B cell (primary cell): ENCODE results near the gene MEG3. TPM values are rescaled to one million over a fixed set of nuclear protein-coding genes. Genes with fewer than 3 reads are reported as not detected.

Experiments used
- ATAC-seq: fragments of 200-7000 bp; cut with Tn5 transposase; one replicate; pipeline ENCODE4 v1.10.0; 2021; ENCODE audit warnings: low read depth, mild to moderate bottlenecking, moderate number of reproducible peaks, moderate library complexity
- CTCF ChIA-PET: fragments of 350-600 bp; sonication (Branson Sonifier 250); formaldehyde crosslinking; loops from one replicate; lab custom pipeline; 2021; ENCODE audit warnings: antibody characterized with exemption, inconsistent platforms; lab: Charles Lee
- POLR2A ChIA-PET: fragments of 350-600 bp; sonication (Branson Sonifier 250); formaldehyde crosslinking; loops from one replicate; lab custom pipeline; 2021; ENCODE audit warnings: antibody characterized with exemption; lab: Charles Lee
- DNase-seq: peaks from one replicate; pipeline ENCODE4 v3.0.0; 2013
- H2AFZ ChIP-seq: 2 replicates; pipeline ENCODE4 v1.6.1; 2012; ENCODE audit warnings: mild to moderate bottlenecking, low read depth, low read length; ENCODE audit not compliant: insufficient read depth, poor library complexity, severe bottlenecking
- H3K27ac ChIP-seq, 2 donors: 1 replicate in 1 of 2; 2 replicates in 1 of 2; pipeline ENCODE4 v1.5.1; 2012 to 2013; ENCODE audit warnings: low read length in 2 of 2, mild to moderate bottlenecking in 2 of 2, moderate library complexity in 1 of 2
- H3K27me3 ChIP-seq, 4 experiments: fragments of 200-600 bp in 1 of 4; sonication (generic) in 1 of 4; replicated peaks in 1 of 4; 1 replicate in 2 of 4; 2 replicates in 2 of 4; pipeline versions ENCODE4 v1.6.1 to v1.7.0; 2013 to 2016; ENCODE audit warnings: low read length in 3 of 4, mild to moderate bottlenecking in 2 of 4, mixed read lengths in 1 of 4, moderate library complexity in 1 of 4; ENCODE audit not compliant: insufficient read depth in 4 of 4, control insufficient read depth in 3 of 4; ENCODE audit errors: control extremely low read depth in 1 of 4
- H3K36me3 ChIP-seq, 2 experiments: replicated peaks in 1 of 2; 1 replicate in 1 of 2; 2 replicates in 1 of 2; pipeline versions ENCODE4 v1.6.1 to v1.7.1; 2013; ENCODE audit warnings: low read length in 1 of 2; ENCODE audit not compliant: insufficient read depth in 2 of 2, control insufficient read depth in 1 of 2; ENCODE audit errors: control extremely low read depth in 1 of 2, extremely low read depth in 1 of 2
- H3K4me1 ChIP-seq, 2 donors: fragments of 200-600 bp in 1 of 2; sonication (generic) in 1 of 2; 1 replicate in 1 of 2; 2 replicates in 1 of 2; pipeline versions ENCODE4 v1.5.1 to v1.6.1; 2013 to 2017; ENCODE audit warnings: low read length in 2 of 2; ENCODE audit not compliant: control insufficient read depth in 2 of 2, insufficient read depth in 2 of 2
- H3K4me2 ChIP-seq: replicated peaks from 2 replicates; pipeline ENCODE3; 2012; ENCODE audit warnings: mild to moderate bottlenecking, low read depth, low read length; ENCODE audit not compliant: poor library complexity, severe bottlenecking
- H3K4me3 ChIP-seq, 5 experiments: fragments of 200-600 bp in 1 of 5; sonication (generic) in 1 of 5; 1 replicate in 3 of 5; 2 replicates in 2 of 5; pipeline versions ENCODE4 v1.5.1 to v1.7.0; 2011 to 2016; ENCODE audit warnings: low read length in 4 of 5, mild to moderate bottlenecking in 4 of 5, low read depth in 2 of 5, control low read depth in 1 of 5, moderate library complexity in 1 of 5; ENCODE audit not compliant: insufficient read depth in 1 of 5; ENCODE audit errors: control extremely low read depth in 1 of 5, extremely low read depth in 1 of 5
- H3K79me2 ChIP-seq: fragments of 200-600 bp; sonication (generic); one replicate; pipeline ENCODE4 v1.6.0; 2016; ENCODE audit warnings: low read length; ENCODE audit not compliant: control insufficient read depth, insufficient read depth
- H3K9ac ChIP-seq: fragments of 200-600 bp; sonication (generic); 2 replicates; pipeline ENCODE4 v1.6.1; 2017; ENCODE audit warnings: mild to moderate bottlenecking, low read length, moderate library complexity
- H3K9me3 ChIP-seq, 3 donors: one replicate each; pipeline versions ENCODE4 v1.6.1 to v1.7.1; 2013; ENCODE audit warnings: low read length in 2 of 3; ENCODE audit not compliant: control insufficient read depth in 2 of 3, insufficient read depth in 1 of 3; ENCODE audit errors: control extremely low read depth in 1 of 3
- H4K20me1 ChIP-seq: 2 replicates; pipeline ENCODE4 v1.6.0; 2012; ENCODE audit warnings: mild to moderate bottlenecking, low read length; ENCODE audit not compliant: insufficient read depth, control insufficient read depth, poor library complexity, severe bottlenecking
- H3K27ac Mint-ChIP-seq: one replicate; pipeline ENCODE4 v1.8.0; 2021; ENCODE audit warnings: mixed read lengths
- H3K27me3 Mint-ChIP-seq: one replicate; pipeline ENCODE4 v1.8.0; 2021; ENCODE audit warnings: mixed read lengths
- H3K4me1 Mint-ChIP-seq: one replicate; pipeline ENCODE4 v1.8.0; 2021; ENCODE audit warnings: mixed read lengths
- H3K4me3 Mint-ChIP-seq: one replicate; pipeline ENCODE4 v1.8.0; 2021; ENCODE audit warnings: mixed read lengths
- H3K9me3 Mint-ChIP-seq: one replicate; pipeline ENCODE4 v1.8.0; 2022; ENCODE audit warnings: mixed read lengths; ENCODE audit not compliant: insufficient read depth
- EZH2 ChIP-seq: IDR thresholded peaks from 2 replicates; pipeline ENCODE4 v1.6.1; 2012; ENCODE audit warnings: borderline replicate concordance, low read depth, mild to moderate bottlenecking, moderate library complexity, low read length; ENCODE audit not compliant: insufficient read depth, poor library complexity, severe bottlenecking
- WGBS: methylation state at CpG from one replicate; pipeline ENCODE4 v1.1.5; 2013; ENCODE audit warnings: missing lambda C conversion rate; ENCODE audit not compliant: insufficient coverage; 5-methylcytosine and 5-hydroxymethylcytosine counted together
- intact Hi-C: fragments of 100-400 bp; cut with micrococcal nuclease; formaldehyde crosslinking; loops from one replicate; pipeline ENCODE4 v1.10.0; 2022
- polyA plus RNA-seq: library from polyadenylated mRNA; depleted of rRNA; stranded (reverse); fragments of >200 nt; gene quantifications from 2 replicates; pipeline ENCODE4 v1.2.3, GENCODE V29; 2012
- total RNA-seq, 2 donors: library from RNA; stranded (reverse); fragments of 120-200 nt in 1 of 2; gene quantifications; 1 replicate in 1 of 2; 2 replicates in 1 of 2; pipeline versions ENCODE4 v1.2.3 to v1.2.4, GENCODE V29; 2013 to 2022
- TF ChIP-seq, protein P1 (sequence below): fragments of 200-600 bp; IDR thresholded peaks from one replicate; pipeline ENCODE4 v1.8.0; 2022; ENCODE audit warnings: antibody characterized with exemption, mild to moderate bottlenecking

The MEG3 gene
- total and polyA plus RNA-seq, 2 donors (not counting 1 experiment from before 2014, with no cell fraction given): 0.13 TPM; not detected in 1

DNA sequence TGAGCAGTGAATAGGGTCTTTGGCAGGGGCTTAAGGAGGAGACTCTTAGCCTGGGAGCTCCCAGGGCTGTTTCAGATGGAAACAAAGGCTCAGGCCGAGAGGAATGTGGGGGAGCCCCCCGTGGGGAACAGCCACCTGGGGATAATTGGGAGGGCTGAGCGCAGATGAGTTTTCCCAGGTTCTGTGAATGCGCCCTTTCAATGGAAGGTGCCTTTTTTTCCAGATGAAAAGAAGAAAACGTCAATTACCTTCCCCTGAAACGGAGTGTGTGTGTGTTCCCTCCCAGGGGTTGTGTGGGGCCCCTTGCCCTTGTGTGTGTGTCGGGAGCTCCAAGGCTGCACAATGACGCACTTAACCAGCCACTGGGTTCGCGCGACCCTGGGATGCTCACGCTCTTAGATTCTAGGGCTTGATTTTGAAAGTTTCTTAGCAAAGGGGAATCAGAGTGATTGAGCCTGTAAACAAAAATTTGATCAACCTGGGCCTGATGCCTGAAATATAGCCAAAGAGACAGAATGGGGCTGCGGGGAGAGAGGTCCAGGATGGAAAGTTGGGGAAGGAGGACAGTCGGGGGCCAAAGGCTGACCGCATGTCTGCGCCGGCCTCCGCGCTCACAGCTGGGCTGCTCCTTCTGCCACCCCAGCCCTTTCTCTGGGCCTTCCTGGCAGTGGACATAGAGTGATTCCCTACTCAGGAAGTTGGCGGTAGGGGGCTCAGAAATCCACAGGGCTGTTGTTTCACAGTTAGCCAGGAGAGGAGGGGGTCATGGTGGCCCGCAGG, 14.6 kb downstream of the MEG3 start:
- Mint-ChIP-seq H3K27ac (no peak overlapping the region), H3K4me1 (no peaks in the 10 kb centered on the region), H3K4me3 (no peak overlapping the region), H3K9me3 (no peaks in the 10 kb centered on the region), H3K27me3 (peaks cover 7% of the 10 kb centered on the region)
- Histone ChIP-seq H2AFZ (no peak overlapping the region), H3K4me1 (no peaks in the 10 kb centered on the region), H3K36me3 (no peaks in the 10 kb centered on the region), H3K4me3 (no peak overlapping the region), H3K9me3 (peaks cover 0 to 2% (median 0%) of the 10 kb centered on the region in 3 donors), H3K9ac (no peak overlapping the region), H3K27ac (no peak overlapping the region), H4K20me1 (no peaks in the 10 kb centered on the region), H3K79me2 (no peaks in the 10 kb centered on the region), H3K27me3 (no peaks in the 10 kb centered on the region), H3K4me2 (no peak overlapping the region)
- ATAC-seq: no peak
- CTCF ChIA-PET: no interaction called here
- intact Hi-C loops: no loop called here
- POLR2A ChIA-PET: no interaction called here
- TF ChIP-seq EZH2: no peak
- 97% methylated on average over 21 of the region's 21 CpGs for WGBS
- no peak for DNase-seq

DNA sequence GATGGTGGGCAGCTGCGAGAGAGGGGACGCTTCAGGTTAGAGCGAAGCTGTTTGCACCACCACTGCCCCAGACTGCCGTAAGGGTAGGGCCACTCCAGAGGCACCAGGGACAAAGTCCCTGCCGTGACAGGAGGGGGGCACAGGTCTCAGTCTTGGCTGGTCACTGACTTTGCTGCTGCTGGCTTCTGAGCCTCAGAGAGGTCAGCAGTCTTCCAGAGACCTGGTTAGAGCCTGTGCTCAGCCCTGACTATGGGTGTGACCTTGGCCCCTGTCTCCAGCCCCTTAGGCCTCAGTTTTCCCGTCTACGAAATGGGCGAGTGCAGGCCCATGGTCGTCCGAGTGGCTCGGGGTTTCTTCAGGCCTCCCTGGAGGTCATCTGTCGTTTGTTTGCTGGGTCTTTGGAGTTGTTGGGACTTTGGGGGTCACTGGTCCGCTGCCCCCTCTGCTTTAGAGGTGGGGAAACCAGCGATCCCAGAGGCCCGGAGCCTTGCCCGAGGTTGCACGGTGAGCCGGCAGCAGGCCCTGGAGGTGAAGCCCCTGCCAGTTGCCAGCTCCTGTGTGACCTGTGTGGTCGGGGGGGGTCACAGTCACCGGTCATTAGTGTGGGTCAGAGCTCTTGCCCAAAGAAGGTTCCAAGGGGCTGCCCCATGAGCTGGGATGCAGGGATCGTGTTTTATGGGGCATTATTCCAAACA, 15.3 kb downstream of the MEG3 start:
- Histone ChIP-seq H3K4me1 (no peaks in the 10 kb centered on the region), H2AFZ (no peak overlapping the region), H3K4me2 (no peak overlapping the region), H3K9ac (no peak overlapping the region), H3K9me3 (peaks cover 0 to 2% (median 0%) of the 10 kb centered on the region in 3 donors), H3K27ac (no peak overlapping the region), H3K27me3 (no peaks in the 10 kb centered on the region), H4K20me1 (no peaks in the 10 kb centered on the region), H3K4me3 (no peak overlapping the region), H3K36me3 (no peaks in the 10 kb centered on the region), H3K79me2 (no peaks in the 10 kb centered on the region)
- DNase-seq (no peak), ATAC-seq (no peak)
- H3K27me3 Mint-ChIP-seq: peaks cover 7% of the 10 kb centered on the region
- H3K27ac Mint-ChIP-seq: no peak overlapping the region
- H3K4me1 Mint-ChIP-seq: no peaks in the 10 kb centered on the region
- intact Hi-C loops: no loop called here
- TF ChIP-seq EZH2: no peak
- TF ChIP-seq, protein P1, sequence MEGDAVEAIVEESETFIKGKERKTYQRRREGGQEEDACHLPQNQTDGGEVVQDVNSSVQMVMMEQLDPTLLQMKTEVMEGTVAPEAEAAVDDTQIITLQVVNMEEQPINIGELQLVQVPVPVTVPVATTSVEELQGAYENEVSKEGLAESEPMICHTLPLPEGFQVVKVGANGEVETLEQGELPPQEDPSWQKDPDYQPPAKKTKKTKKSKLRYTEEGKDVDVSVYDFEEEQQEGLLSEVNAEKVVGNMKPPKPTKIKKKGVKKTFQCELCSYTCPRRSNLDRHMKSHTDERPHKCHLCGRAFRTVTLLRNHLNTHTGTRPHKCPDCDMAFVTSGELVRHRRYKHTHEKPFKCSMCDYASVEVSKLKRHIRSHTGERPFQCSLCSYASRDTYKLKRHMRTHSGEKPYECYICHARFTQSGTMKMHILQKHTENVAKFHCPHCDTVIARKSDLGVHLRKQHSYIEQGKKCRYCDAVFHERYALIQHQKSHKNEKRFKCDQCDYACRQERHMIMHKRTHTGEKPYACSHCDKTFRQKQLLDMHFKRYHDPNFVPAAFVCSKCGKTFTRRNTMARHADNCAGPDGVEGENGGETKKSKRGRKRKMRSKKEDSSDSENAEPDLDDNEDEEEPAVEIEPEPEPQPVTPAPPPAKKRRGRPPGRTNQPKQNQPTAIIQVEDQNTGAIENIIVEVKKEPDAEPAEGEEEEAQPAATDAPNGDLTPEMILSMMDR: no peak
- ChIA-PET CTCF (interaction anchor here (2.1 kb wide), 1 partner anchor 10 kb away, joined by 5 read pairs; no protein-coding TSS in a partner anchor), POLR2A (no interaction called here)
- H3K9me3 Mint-ChIP-seq: no peaks in the 10 kb centered on the region
- H3K4me3 Mint-ChIP-seq: no peak overlapping the region
- WGBS: 92% methylated on average over 21 of the region's 21 CpGs
